ENCODE measurements around the gene TXLNA. TPM values are rescaled to one million over a fixed set of nuclear protein-coding genes. Genes with fewer than 3 reads are reported as not detected.
A peak's percentile ranks its signal among the peaks of the same experiment; 100 is the strongest.
"Not testable (repeated sequence)": the region's sequence is repeated elsewhere in the genome, so short reads cannot be mapped to it uniquely, and the experiment has no call there.

TXLNA gene
- total RNA-seq (2014; rRNA removed; shearing (Covaris generic)) = 42.2 and 46.2 TPM in 2 replicates
- polyA plus RNA-seq (2014; cell fraction: nucleus; rRNA removed) = 57.9 and 62.5 TPM in 2 replicates

GRCh38 chr1:32179443-32180185 is at the start of gene TXLNA:
TXLNA (plus strand) TSS chr1:32179675; CDS start chr1:32180346, 671 bp downstream.
- DNase-seq (ENCODE audit: extremely low read depth, low read depth) = peak; percentile 80

- DNase-seq (ENCODE audit: extremely low read depth, low read depth) = not testable (repeated sequence)
Measured at GRCh38 chr1:32133950-32134280, 45.6 kb upstream of the TXLNA start.

- DNase-seq (ENCODE audit: extremely low read depth, low read depth) = no peak
Measured at GRCh38 chr1:32137111-32137510, 42.4 kb upstream of the TXLNA start.

- DNase-seq (ENCODE audit: extremely low read depth, low read depth) = peak; percentile 20
Measured at GRCh38 chr1:32138965-32139364, 40.5 kb upstream of the TXLNA start.

DNA sequence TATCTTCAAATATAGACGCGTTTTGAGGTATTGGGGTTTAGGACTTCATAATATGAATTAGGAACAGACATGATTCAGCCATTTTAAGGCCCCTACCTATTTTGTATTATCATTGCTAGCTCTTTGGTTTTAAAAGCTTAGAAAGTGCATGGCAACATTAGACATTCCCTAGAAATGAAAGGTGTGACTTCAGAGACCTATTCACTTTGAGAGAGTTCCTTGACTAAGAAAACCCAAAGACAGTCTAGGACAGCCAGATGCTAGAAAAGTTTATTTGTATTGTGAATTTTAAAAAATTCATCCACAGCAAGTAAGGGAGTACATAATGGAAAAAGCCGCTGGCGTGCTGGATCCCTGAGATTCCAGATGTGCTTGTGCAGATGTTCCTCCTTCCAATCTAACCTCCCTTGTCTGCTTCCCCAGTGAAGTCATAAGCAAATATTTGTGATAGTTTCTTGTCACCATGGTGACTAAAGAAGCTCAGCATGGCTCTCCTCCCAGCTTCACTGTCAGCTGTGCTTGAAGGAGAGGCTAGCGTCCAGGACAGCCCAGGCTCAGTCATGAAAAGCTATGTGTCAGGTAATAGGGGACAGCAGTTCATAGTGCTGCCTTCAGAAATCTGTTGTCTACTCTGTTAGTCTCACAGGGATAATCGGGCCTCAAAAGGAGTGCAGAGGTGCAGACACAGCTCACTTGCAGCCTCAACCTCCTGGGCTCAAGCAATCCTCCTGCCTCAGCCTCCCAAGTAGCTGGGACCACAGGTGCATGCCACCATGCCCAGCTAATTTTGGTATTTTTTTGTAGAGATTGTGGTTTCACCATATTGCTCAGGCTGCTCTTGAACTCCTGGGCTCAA is 36.8 kb upstream of the TXLNA start:
- no peak for DNase-seq (ENCODE audit: extremely low read depth, low read depth)

DNA sequence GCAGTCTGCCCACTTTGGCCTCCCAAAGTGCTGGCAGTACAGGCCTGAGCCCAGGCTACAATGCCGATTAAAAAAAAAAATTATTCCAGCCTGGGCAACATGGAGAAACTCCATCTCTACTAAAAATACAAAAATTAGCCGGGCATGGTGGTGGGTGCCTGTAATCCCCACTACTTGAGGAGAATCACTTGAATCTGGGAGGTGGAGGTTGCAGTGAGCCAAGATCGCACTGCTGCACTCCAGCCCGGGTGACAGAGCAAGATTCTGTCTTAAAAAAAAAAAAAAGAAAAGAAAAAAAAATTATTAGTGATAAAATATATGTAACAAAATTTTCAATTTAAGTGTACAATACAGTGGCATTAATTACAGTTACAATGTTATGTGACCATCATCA is 36.2 kb upstream of the TXLNA start:
- DNase-seq (ENCODE audit: extremely low read depth, low read depth) = not testable (repeated sequence)

- no peak for DNase-seq (ENCODE audit: extremely low read depth, low read depth)
Measured at GRCh38 chr1:32144033-32144432, 35.4 kb upstream of the TXLNA start.

DNA sequence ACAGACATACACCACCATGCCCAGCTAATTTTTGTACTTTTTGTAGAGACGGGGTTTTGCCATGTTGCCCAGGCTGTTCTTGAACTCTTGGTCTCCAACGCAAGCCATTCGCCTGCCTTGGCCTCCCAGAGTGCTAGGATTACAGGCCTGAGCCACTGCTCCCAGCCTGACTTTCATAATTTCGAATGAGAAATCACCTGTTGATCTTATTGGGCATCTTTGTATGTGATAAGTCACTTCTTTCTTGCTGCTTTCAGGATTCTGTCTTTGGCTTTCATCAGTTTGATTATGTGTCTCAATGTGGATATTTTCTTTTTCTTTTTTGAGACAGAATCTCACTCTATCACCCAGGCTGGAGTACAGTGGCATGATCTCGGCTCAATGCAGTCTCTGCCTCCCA is 31.7 kb upstream of the TXLNA start:
- DNase-seq (ENCODE audit: extremely low read depth, low read depth) = not testable (repeated sequence)

GRCh38 chr1:32150847-32151246 is 28.6 kb upstream of the TXLNA start:
- no peak for DNase-seq (ENCODE audit: extremely low read depth, low read depth)

DNA sequence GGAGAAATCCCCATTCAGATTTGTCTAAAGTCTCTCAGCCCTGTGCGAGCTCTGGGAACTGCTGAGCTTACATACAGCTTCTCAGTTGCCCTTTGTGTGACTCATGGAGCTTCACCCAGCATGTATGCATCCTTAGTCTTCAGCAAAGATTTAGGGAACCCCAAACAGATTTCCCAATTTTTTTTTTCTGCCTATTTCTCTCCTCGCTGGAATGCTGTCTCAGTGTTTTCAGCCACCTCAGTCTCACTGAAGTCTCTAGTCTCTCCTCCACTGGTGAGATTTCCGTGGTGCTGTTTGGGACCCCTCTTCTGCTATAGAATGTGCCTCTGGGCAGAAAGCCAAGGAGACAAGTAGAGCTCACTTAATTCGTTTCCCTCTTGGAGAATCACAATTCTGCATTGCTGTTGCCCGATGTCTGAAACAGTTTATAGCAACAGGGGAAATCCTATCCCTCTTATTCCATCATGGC is 28.1 kb upstream of the TXLNA start:
- no peak for DNase-seq (ENCODE audit: extremely low read depth, low read depth)

GRCh38 chr1:32159189-32159588 is 20.3 kb upstream of the TXLNA start:
- no peak for DNase-seq (ENCODE audit: extremely low read depth, low read depth)

DNA sequence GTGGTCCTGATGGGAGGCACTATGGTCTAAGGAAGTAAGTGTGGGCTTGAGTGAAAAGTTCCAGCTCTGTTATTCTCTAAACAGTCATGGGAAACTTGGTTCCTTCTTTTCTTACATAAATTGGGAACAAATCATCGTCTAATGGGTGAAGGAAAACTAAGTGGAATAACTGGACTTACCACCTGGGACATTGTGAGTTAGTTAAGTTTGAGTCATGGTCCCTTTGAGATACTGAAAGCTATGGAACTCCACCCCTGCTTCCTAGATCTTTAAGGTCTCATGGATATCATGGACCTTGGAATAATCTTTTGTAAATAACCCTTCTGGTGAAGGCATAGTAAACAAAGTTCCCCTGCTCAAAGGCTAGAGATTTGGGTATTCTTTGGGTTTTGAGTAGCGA is 16.1 kb upstream of the TXLNA start:
- no peak for DNase-seq (ENCODE audit: extremely low read depth, low read depth)

GRCh38 chr1:32165633-32166032 is 13.8 kb upstream of the TXLNA start:
- DNase-seq (ENCODE audit: extremely low read depth, low read depth) = not testable (repeated sequence)

GRCh38 chr1:32170991-32171390 is 8.5 kb upstream of the TXLNA start:
- DNase-seq (ENCODE audit: extremely low read depth, low read depth) = no peak

DNA sequence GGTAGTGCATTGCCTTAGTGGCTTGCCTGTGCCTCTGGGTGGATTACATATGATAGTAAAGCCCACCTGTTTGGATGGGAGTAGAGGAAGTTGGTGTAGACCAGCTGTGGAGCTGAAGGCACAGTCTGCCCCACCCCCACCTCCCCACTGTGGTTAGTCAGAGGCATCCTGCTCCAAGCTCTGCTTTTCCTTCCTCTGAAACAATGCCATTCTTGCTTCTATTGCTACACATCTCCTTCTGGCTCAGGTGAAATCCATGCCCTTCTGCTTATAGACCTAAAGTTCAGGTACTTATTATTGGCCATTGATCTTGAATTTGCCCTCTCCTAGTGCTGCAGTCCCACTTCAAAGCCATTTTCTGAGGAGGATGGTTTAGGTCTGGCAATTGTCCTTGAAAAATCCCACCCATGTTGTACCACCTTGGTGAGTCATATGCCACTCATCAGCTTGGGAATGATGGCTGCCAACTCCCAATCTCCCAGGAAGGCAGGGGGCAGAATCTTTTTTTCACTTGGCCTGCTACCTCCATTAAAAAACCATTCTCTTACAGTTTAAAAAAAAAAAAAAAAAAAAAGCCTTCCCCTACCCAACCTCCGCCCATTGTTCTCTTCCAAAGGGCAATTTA is 6.7 kb upstream of the TXLNA start:
- no peak for DNase-seq (ENCODE audit: extremely low read depth, low read depth)

DNA sequence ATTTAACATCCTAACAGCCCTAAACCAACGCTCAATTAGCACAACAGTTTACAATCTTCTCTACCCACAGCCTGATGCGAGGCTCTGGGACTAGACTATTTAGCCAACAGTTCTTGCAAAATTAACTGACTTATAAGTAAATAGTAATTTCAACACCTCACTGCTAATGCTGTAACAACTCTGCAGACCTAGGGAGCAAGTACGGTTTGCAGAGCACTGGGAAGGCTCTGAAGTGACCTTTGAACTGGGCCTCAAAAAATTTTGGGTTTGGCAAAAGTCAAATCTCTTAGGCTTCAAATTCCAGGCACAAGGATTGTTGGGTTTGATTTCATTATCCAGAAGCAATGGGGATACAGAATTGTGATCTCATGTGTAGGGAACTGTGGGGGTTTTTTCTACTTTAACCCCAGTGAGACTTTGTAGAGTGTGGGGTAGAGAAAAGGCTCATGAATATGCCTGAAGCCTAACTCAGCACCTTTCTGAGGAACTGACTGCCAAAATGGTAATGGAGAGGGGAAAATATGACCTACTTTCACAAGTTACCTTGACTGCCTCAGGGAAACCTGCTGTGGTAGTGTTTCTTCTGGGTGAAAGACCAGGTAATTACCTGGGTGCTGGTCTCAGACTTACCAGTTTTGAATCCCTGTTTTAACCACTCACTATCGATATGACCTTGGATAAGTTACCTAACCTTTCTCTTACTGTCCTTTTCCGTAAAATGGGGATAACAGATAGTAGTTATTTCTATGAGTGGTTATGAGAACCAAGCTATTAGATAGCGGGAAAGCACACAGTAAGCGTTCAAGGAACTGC is 889 bp upstream of the TXLNA start:
- peak; percentile 27 for DNase-seq (ENCODE audit: extremely low read depth, low read depth)

- DNase-seq (ENCODE audit: extremely low read depth, low read depth) = no peak
Measured at GRCh38 chr1:32179193-32179442, 357 bp upstream of the TXLNA start.

DNA sequence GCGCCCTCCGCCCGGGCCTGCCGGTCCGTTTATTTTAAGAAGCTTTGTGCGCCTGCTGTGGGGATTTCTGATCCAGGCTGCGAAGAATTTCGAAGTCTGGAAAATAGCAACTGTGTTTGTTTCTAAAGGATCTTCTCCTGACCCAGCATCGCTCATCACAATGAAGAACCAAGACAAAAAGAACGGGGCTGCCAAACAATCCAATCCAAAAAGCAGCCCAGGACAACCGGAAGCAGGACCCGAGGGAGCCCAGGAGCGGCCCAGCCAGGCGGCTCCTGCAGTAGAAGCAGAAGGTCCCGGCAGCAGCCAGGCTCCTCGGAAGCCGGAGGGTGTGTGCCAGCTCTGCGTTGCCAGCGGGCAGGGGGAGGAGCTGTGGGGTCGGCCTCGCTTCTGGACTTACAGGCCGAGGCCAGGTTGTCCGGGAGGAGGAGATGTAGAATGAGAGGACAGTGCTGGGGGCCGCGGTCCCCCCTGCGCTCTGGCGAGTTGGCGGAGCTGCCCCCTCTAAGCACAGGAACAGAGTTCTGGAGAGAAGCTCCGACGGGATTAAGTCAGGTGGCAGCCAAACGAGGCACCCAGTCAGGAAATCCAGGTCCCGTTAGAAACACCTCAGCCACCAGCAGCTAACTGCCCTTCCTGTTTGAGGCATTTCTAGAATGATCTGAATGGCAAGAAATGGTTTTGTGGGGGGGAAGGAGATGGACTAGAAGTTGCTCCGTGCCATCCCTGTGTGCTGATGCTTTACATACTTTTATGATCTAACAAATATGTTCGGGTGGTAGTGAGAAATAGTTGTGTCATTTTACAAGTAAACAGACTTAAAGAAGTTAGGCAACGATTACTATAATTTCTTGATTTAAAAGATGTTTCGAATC is 948 bp downstream of the TXLNA start:
- DNase-seq (ENCODE audit: extremely low read depth, low read depth) = no peak

- DNase-seq (ENCODE audit: extremely low read depth, low read depth) = no peak
Measured at GRCh38 chr1:32181065-32181464, 1.6 kb downstream of the TXLNA start.

DNA sequence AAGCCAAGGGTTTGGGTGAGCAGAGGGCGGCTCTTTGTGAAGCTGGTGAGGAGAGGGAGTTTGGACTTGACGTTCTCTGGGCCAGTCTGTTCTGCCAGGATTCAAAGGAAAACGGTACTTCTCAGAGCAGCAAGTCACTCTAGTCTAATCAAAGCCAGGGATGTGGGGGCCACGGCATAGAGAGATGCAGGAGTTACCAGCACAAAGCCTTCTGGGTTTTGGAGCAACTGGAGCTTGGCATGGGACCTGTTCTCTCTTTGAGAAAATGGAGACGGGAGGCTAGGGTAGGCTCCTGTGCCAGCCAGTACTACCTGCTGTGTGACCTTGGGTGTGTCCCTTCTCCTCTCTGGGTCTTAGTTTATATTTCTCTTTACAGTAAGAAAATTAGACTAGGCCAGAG is 2.1 kb downstream of the TXLNA start:
- no peak for DNase-seq (ENCODE audit: extremely low read depth, low read depth)
